ENCODE measurements around the gene EP300.

The EP300 gene

DNA sequence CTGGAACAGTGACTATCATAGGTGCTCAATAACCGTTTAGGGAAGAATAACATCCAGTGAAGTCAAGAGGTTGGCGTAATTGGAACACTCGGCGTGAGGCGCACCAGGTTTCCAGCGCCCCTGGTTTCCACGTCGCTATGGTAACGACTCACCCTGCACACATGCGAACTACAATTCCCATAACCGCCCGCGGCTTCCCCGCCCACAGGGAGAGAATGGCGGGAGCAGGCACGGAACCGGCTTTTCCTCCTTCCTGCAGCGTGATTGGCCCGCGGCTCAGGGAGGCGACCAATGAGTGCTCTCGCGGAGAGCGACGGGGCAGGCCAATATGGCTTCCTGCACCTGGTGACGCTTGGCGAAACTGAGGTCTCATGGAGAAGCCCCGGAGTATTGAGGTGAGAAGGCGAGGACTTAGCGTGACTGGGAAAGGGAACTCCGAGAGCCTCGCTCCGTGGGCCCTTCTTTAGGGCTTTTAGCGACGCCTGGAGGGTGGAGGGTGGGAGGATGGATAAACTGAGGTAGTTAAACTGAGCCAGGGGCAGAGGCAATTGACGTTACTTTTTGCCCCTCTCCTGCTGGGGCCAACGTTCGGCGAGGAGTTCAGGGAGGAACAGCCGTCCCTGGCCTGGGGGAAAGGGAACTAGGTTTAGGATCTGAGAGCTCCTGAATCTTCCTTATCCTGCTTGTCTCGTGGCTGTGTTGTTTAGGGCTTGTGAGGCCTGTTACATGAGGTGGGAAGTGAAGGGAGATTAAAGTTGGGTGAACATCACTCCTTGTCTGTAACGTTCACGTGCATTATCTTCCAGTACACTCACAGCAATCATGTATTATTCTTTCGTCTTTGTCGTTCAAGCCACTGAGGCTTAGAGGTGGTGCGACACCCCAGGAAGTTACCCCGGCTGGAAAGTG, 112.9 kb downstream of the EP300 start, which contains the start of gene L3MBTL2 (continued):
- TF ChIP-seq, protein P1, sequence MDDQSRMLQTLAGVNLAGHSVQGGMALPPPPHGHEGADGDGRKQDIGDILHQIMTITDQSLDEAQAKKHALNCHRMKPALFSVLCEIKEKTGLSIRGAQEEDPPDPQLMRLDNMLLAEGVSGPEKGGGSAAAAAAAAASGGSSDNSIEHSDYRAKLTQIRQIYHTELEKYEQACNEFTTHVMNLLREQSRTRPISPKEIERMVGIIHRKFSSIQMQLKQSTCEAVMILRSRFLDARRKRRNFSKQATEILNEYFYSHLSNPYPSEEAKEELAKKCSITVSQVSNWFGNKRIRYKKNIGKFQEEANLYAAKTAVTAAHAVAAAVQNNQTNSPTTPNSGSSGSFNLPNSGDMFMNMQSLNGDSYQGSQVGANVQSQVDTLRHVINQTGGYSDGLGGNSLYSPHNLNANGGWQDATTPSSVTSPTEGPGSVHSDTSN (CRISPR knock-in tag; IDR thresholded peaks at IDR 0.05) = no peak
- peak; percentile 51 for TF ChIP-seq GLIS1 (tag by site-specific recombination; IDR thresholded peaks at IDR 0.05)
- no peak for TF ChIP-seq ZNF133 (tag by site-specific recombination; IDR thresholded peaks at IDR 0.05)
- TF ChIP-seq ZNF362 (tag by site-specific recombination; IDR thresholded peaks at IDR 0.05) = no peak
- TF ChIP-seq PRDM1 (tag by site-specific recombination; IDR thresholded peaks at IDR 0.05) = no peak
- TF ChIP-seq ZNF596 (tag by site-specific recombination; IDR thresholded peaks at IDR 0.05) = no peak
- TF ChIP-seq ZNF157 (tag by site-specific recombination; IDR thresholded peaks at IDR 0.05) = no peak
- peak; percentile 81 for TF ChIP-seq EGR2 (tag by site-specific recombination; IDR thresholded peaks at IDR 0.05; ENCODE audit: low read depth)
- peak; percentile 84 for TF ChIP-seq KLF9 (tag by site-specific recombination; IDR thresholded peaks at IDR 0.05; ENCODE audit: low read depth)
- TF ChIP-seq ZNF132 (tag by site-specific recombination; IDR thresholded peaks at IDR 0.05; ENCODE audit: borderline replicate concordance) = no peak
- TF ChIP-seq ZNF449 (tag by site-specific recombination; IDR thresholded peaks at IDR 0.05) = no peak
- no peak for TF ChIP-seq ZNF155 (tag by site-specific recombination; IDR thresholded peaks at IDR 0.05)
- peak; percentile 71; the same call in 1 of the 2 replicates for TF ChIP-seq ZNF704 (tag by site-specific recombination; IDR thresholded peaks at IDR 0.05)
- TF ChIP-seq ZNF398 (tag by site-specific recombination; IDR thresholded peaks at IDR 0.05) = no peak
- no peak for TF ChIP-seq GLIS2 (tag by site-specific recombination; IDR thresholded peaks at IDR 0.05)
- TF ChIP-seq ZNF354C (tag by site-specific recombination; IDR thresholded peaks at IDR 0.05; ENCODE audit: borderline replicate concordance, low read depth) = no peak
- TF ChIP-seq ZBTB17 (tag by site-specific recombination; IDR thresholded peaks at IDR 0.05) = peak; percentile 93
- TF ChIP-seq KLF10 (tag by site-specific recombination; IDR thresholded peaks at IDR 0.05) = 0 out of 2 replicates have a peak, but pooled peaks have one; percentile 49
- no peak for TF ChIP-seq ZNF624 (tag by site-specific recombination; IDR thresholded peaks at IDR 0.05)
- TF ChIP-seq, protein P2, sequence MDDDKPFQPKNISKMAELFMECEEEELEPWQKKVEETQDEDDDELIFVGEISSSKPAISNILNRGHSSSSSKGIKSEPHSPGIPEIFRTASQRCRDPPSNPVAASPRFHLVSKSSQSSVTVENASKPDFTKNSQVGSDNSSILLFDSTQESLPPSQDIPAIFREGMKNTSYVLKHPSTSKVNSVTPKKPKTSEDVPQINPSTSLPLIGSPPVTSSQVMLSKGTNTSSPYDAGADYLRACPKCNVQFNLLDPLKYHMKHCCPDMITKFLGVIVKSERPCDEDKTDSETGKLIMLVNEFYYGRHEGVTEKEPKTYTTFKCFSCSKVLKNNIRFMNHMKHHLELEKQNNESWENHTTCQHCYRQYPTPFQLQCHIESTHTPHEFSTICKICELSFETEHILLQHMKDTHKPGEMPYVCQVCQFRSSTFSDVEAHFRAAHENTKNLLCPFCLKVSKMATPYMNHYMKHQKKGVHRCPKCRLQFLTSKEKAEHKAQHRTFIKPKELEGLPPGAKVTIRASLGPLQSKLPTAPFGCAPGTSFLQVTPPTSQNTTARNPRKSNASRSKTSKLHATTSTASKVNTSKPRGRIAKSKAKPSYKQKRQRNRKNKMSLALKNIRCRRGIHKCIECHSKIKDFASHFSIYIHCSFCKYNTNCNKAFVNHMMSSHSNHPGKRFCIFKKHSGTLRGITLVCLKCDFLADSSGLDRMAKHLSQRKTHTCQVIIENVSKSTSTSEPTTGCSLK (tag by site-specific recombination; IDR thresholded peaks at IDR 0.05) = no peak
- peak; percentile 69 for TF ChIP-seq ZNF366 (tag by site-specific recombination; conservative IDR thresholded peaks at IDR 0.05)
- TF ChIP-seq ZBTB49 (tag by site-specific recombination; IDR thresholded peaks at IDR 0.05; ENCODE audit: low read depth) = no peak
- no peak for TF ChIP-seq GLI4 (tag by site-specific recombination; IDR thresholded peaks at IDR 0.05)
- TF ChIP-seq ZFP3 (tag by site-specific recombination; IDR thresholded peaks at IDR 0.05; ENCODE audit: low read depth) = peak; percentile 62
- no peak for TF ChIP-seq ZNF626 (tag by site-specific recombination; IDR thresholded peaks at IDR 0.05)
- peak; percentile 65; the same call in 1 of the 2 replicates for TF ChIP-seq KLF16 (tag by site-specific recombination; IDR thresholded peaks at IDR 0.05)

Data from HEK293 (cell line).